Measurements from ENCODE around the gene SEPTIN14.
"Not testable (repeated sequence)": the region's sequence is repeated elsewhere in the genome, so short reads cannot be mapped to it uniquely, and the experiment has no call there.

SEPTIN14 gene

DNA sequence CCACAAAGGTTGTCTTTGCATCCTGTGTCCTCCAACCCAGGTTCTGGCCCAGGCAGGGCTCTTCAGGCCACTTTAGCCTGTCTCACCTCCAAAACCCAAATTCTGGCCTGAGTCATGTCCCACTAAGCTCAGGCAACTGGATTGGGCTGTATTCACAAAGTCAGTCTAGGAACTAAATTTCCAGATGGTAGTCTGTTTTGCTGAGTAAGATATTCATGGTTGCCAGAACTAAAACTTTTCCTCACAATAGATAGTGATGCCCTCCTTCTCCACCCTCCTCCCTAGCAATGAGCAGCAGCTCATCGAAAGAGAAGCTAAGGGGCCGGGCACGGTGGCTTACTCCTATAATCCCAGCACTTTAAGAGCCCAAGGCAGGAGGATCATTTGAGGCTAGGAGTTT lies 21.8 kb upstream of the SEPTIN14 start:
- in situ Hi-C loops (cut with MboI; ENCODE audit: low sequenced_read_pairs, unreplicated experiment): no loop called here
- no peak for DNase-seq (ENCODE audit: low spot score)
- TF ChIP-seq, protein P1, sequence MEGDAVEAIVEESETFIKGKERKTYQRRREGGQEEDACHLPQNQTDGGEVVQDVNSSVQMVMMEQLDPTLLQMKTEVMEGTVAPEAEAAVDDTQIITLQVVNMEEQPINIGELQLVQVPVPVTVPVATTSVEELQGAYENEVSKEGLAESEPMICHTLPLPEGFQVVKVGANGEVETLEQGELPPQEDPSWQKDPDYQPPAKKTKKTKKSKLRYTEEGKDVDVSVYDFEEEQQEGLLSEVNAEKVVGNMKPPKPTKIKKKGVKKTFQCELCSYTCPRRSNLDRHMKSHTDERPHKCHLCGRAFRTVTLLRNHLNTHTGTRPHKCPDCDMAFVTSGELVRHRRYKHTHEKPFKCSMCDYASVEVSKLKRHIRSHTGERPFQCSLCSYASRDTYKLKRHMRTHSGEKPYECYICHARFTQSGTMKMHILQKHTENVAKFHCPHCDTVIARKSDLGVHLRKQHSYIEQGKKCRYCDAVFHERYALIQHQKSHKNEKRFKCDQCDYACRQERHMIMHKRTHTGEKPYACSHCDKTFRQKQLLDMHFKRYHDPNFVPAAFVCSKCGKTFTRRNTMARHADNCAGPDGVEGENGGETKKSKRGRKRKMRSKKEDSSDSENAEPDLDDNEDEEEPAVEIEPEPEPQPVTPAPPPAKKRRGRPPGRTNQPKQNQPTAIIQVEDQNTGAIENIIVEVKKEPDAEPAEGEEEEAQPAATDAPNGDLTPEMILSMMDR (IDR thresholded peaks at IDR 0.05; ENCODE audit: borderline replicate concordance, control extremely low read depth, extremely low read depth, insufficient read depth, missing control alignments): no peak

DNA sequence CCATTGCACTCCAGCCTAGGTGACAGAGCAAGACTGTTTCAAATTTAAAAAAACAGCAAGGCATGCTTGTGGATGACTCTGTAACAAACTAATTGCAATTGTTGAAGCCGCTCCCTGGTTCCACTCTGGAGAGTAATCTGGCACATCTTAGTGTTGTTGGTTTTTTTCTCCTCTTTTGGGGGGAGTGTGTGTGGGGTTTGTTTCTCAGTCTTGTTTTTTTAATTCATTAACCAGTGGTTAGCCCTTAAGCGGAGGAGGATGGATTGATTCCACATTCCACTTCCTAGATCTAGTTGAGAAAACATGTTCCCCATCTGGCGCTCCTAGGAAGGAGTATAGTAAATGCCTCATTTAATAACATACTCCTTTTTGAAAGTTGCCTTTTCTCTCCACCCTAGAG lies 16.1 kb upstream of the SEPTIN14 start:
- in situ Hi-C loops (cut with MboI; ENCODE audit: low sequenced_read_pairs, unreplicated experiment): no loop called here
- DNase-seq (ENCODE audit: low spot score): no peak
- TF ChIP-seq, protein P1 (IDR thresholded peaks at IDR 0.05; ENCODE audit: borderline replicate concordance, control extremely low read depth, extremely low read depth, insufficient read depth, missing control alignments): no peak

DNA sequence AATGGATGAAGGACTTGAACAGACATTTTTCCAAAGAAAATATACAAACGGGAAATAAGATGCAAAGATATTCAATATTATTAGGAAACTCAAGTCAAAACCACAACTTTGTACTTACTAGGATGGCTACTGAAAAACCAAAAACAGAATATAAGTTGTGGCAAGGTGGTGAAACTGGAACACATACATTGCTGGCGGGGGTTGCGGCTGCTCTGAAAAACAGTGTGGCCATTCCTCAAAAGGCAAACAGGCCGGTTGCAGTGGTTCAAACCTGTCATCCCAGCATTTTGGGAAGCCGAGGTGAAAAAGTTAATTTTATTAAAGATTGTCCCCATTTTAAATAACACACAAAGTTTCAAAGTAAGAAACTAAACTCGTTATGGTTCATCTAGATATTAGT lies 14.8 kb upstream of the SEPTIN14 start:
- no peak for DNase-seq (ENCODE audit: low spot score)
- in situ Hi-C loops (cut with MboI; ENCODE audit: low sequenced_read_pairs, unreplicated experiment): no loop called here
- TF ChIP-seq, protein P1 (IDR thresholded peaks at IDR 0.05; ENCODE audit: borderline replicate concordance, control extremely low read depth, extremely low read depth, insufficient read depth, missing control alignments): no peak

DNA sequence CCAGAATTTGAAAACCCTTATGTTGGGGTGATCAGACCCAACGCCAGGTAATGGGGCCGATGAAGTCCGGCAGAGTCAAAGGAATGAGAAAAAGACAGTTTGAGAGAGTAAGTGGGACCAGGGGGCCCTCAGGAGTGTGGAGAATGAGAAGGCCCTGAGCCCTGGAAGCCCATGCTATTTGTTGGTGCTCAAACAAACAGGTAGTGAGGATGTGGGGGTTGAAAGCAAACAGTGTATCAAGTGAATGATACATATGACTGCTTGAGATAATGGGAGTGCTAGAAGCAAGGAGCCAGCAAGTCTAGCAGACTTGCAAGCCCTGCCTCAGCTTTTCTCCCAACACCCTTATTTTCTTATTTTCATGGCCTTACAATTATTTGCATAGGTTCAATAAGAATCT lies 11.2 kb upstream of the SEPTIN14 start:
- in situ Hi-C loops (cut with MboI; ENCODE audit: low sequenced_read_pairs, unreplicated experiment): no loop called here
- no peak for DNase-seq (ENCODE audit: low spot score)
- TF ChIP-seq, protein P1 (IDR thresholded peaks at IDR 0.05; ENCODE audit: borderline replicate concordance, control extremely low read depth, extremely low read depth, insufficient read depth, missing control alignments): no peak

DNA sequence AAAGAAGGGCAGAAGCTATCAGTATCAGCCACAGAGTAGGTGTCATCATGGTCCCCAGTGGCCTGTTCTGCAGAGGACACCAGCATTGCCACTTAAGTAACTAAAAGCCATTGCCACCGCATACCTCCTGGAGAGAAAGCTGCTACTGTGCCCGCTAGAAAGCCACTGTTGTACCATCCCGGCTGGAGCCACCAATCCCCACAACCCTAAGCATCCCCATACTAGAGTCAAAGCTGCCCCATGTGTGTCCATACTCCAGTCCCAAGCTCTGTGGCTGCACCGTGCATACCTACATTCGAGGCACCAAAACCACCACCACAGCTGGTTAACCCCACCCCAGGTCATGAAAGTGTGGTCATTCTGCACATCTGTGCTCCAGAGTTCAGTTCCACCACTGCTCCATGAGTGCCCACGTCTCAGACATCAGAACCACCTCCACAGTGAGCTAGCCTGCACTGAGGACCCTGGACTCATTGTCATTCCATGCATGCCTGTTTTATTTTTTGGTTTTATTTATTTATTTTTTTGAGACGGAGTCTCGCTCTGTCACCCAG lies 9.5 kb upstream of the SEPTIN14 start:
- no peak for DNase-seq (ENCODE audit: low spot score)
- in situ Hi-C loops (cut with MboI; ENCODE audit: low sequenced_read_pairs, unreplicated experiment): no loop called here
- TF ChIP-seq, protein P1 (IDR thresholded peaks at IDR 0.05; ENCODE audit: borderline replicate concordance, control extremely low read depth, extremely low read depth, insufficient read depth, missing control alignments): no peak

DNA sequence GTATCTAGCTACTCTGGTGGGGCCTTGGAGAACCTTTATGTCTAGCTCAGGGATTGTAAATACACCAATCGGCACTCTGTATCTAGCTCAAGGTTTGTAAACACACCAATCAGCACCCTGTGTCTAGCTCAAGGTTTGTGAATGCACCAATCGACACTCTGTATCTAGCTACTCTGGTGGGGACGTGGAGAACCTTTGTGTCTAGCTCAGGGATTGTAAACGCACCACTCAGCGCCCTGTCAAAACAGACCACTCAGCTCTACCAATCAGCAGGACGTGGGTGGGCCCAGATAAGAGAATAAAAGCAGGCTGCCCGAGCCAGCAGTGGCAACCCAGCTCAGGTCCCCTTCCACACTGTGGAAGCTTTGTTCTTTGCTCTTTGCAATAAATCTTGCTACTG lies 6.4 kb upstream of the SEPTIN14 start:
- in situ Hi-C loops (cut with MboI; ENCODE audit: low sequenced_read_pairs, unreplicated experiment): not testable (repeated sequence)

DNA sequence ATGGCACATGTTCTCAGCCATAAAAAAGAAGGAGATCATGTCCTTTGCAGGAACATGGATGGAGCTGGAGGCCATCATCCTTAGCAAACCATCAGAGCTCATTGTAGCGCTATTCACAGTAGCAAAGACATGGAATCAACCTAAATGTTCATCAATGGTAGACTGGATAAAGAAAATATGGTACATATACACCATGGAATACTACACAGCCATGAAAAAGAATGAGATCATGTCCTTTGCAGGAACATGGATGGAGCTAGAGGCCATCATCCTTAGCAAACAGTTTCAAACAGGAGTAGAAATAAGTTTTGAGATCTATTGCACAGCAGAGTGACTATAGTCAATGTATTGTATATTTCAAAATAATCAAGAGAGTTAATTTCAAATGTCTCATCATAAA lies 17.4 kb downstream of the SEPTIN14 start:
- DNase-seq (ENCODE audit: low spot score); in situ Hi-C loops (cut with MboI; ENCODE audit: low sequenced_read_pairs, unreplicated experiment): not testable (repeated sequence)

More for the DNA sequence above, 6.4 kb upstream of the SEPTIN14 start:
- DNase-seq (ENCODE audit: low spot score): not testable (repeated sequence)

DNA sequence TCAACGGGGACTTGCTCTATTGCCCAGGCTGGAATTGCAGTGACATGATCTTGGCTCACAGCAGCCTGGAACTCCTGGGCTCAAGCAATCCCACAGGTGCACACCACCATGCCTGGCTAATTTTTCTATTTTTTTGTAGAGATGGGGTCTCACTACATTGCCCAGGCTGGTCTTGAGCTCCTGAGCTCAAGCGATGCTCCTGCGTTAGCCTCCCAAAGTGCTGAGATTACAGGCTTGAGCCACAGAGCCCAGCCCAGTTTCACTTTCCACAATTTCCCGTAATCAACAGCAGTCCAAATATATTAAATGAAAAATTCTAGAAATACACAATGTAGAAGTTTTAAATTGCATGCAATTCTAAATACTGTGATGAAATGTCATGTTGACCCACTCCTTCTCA lies 24.0 kb downstream of the SEPTIN14 start:
- TF ChIP-seq, protein P1 (IDR thresholded peaks at IDR 0.05; ENCODE audit: borderline replicate concordance, control extremely low read depth, extremely low read depth, insufficient read depth, missing control alignments): no peak
- no peak for DNase-seq (ENCODE audit: low spot score)
- in situ Hi-C loops (cut with MboI; ENCODE audit: low sequenced_read_pairs, unreplicated experiment): no loop called here

Data from GM13976 (cell line).